Activated CD8-positive, alpha-beta memory T cell treated with anti-CD3 and anti-CD28 coated beads, Interleukin-2, amount 50 U/mL, for 1 hour (primary cell): ENCODE data around the gene TRPV5.

Source experiments
- DNase-seq: peaks from one replicate; pipeline ENCODE4 v3.0.0-alpha.2; 2020; ENCODE audit errors: extremely low read depth

Gene TRPV5

DNA sequence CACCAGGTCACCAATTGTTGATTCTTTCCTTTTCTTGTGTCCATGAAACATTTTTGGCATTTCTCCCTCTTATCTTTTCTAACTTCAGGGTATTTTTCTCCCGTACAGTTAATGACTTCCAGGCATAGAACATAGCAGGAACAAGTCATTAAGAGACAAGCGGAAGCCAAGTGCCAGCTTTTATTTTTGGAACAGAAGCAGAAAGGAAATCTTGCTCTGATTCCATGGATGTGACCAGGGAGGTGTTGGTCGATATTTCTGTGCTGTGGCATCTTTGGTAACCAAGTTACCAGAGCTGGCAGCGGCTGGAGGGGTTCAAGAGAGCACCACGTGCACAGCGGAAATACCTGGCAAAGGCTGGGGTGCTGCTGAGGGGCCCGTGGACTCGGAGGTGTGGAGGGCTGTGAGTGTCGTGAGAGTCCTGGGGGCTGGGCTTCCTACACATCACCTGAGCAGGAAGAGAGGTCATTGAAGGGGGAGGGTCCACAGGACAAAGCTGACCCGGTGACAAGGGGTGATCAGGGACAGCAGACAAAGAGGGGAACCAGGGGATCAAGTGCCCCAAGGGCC, 7.5 kb upstream of the TRPV5 start:
- no peak for DNase-seq

DNA sequence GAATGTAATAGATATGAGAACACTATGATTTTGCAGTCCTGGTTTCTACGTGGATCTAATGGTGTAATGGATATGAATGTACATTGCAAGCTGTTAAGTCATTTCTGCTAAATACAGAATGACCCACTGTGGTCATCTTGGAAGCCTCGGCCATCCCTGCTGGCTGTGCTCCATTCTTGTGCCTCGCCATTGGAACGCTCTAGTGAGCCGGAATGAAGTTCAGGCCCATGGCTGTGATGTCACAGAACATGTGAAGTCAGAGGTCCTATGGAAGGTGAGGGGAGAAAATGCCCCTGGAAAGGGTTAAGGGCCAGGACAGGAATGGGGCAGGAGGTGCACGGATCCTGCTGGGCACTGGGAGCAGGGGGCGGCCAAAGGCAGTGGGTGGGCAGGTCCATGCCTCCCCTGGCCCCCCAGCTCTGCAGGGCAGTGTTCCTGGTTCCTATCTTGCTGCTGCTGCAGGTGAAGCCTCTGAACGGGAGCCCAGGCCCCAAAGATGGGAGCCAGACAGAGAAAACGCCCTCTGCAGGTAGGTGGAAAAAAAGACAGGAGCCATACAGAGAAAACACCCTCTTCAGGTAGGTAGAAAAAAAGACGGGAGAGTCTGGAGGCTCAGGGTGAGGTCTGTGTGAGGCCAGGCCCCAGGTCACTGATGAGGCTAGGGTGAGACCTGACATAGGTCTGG, 5.8 kb upstream of the TRPV5 start, which contains the start of gene LLCFC1:
Gene LLCFC1 (plus strand): TSS at position 259 of the 685 bp plus-strand sequence. CDS start 138 bp downstream, at position 397.
- DNase-seq, result no peak

DNA sequence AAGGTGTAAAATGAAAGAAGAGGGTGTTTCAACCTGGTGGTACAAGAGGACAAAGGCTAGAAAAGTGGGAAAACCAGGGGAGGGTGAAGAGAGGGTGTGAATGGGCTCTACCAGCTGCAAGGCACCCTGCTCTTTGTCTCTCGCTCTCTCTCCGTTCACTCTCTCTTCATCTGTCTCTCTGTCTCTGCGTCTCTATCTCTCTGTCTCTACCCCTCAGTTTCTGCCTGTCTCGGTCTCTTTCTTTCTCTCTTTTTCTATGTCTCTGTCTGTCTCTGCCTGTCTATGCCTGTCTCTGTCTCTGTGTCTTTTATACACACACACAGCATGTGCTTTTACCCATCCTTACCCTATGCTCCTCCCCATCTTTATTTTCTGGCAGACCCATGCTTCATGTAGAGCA, 5.1 kb upstream of the TRPV5 start:
- no peak for DNase-seq

DNA sequence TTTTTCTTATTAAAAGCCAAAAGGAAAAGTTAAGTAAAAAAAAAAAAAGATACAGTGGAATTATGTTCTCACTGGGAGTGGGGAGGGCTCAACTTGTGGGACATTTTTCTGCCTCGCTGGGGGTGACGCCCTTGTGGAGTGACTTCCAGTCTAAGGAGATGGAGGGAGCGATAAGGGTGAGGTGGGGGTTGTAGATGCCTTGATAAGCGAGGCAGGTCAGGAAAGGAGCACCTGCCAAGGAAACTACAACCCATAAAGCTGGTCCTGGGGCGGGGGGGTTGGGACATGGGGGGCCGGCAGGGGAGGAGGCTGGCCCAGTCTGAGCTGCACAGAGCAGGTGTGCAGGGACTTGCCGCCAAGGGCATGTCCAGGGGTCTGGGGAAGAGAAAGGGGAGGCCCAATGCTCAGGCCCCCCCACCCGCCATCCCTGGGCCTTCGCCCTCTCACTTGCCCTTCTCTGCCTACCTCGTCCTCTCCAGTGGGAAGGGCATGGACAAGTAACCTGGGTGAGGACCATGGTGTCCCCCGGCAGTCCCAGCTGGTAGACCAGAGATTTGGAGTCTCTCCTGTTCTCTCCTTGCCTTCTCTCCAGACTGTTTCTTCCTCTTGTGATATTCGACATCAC, 2.5 kb upstream of the TRPV5 start:
- DNase-seq, result no peak

DNA sequence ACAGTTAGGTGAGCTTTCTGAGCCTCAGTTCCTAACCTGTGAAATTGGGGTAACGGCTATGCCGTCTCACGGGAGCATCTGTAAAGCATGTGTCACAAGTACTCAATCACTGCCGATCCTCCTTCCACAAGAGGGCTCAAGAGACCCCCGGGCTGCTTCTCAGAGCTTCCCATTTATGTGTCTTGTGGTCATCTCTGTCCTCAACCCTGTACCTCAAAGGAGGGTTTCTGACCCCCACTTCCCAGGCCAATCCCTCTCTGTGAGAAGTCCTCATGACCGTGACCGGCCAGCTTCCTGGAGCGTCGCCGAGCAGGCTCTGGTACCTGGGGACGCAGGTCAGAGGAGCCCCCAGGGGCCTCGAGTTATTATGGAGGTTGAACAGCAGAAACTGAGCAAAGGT, 510 bp upstream of the TRPV5 start:
- no peak for DNase-seq

DNA sequence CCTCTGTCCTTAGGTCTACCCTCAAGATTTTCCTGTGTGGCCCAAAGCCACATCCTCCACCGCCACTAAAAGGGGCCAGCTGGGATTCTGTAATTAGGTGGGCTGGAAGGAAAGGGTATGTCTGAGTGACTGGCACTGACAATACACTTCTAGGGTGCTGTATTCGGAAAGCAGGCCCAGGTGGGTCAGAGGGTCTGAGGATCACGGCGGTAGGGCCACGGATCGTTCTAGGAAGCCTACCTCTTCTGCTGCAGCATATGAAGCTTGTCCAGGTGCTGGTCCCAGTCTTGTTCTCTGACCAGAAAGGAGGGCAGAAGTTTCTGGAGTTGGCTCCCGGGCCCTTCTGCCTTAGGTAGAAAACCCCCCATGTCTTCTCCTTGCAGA, 462 bp downstream of the TRPV5 start:
- DNase-seq, result no peak

DNA sequence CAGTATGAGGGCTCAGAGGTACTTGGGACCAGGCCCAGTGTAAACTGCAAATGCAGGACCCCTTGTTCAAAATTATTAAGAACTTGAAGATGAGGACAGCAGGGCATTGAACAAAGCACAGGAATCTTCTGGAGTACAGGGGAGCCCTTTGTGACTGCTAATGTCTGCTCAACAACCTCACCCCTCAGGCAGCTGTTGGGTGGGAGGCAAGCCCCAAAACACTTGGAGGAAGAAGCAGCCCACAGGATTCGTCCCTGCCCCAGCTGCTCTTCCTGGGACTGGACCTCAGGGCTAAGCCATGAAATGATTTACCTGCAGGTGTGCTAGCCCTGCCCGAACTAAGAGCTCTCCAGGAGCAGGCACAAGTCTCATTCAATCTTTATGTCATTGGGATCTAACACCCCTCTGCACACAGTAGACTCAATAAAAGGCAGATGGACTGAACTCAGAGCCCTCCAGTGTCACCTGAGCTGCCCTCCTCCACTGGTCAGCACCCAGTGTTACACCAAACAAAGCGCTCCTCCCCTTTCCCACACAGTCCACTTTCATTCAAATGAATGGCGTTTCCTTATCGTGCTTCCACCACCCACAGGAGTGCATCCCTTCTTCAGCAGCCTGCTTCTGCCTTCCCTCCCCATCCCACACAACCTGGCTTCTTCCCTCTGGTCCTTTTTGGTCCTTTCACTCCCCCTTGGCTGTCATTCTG, 1.0 kb downstream of the TRPV5 start:
- DNase-seq, result no peak

DNA sequence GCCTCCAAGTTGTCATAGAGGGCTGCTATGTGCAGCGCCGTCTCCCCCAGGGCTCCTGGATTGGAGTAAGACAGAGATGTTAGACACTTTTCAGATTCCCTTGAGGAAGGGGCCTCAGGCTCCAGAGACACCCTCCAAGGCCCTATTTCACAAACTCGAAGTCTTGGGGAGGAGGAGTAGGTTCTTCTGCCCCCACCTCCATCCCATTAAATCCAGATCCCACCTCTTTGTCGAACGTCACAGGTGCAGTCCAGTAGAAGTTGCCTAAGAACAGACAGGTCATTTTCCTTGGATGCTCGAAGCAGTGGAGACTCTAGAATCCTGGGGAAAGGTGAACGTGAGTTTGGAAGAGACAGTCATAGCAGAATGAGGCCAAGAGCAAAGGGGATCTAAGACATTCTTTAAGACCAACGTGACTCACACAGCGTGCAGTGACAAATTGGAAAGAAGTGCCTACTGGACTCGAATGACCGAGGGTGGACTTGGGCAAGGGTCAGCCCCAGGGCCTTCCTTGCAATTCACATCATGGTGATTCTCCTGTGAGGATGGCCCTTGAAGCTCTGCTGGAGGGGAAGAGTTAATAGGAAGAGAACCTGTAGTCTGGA, 3.3 kb downstream of the TRPV5 start:
- no peak for DNase-seq

DNA sequence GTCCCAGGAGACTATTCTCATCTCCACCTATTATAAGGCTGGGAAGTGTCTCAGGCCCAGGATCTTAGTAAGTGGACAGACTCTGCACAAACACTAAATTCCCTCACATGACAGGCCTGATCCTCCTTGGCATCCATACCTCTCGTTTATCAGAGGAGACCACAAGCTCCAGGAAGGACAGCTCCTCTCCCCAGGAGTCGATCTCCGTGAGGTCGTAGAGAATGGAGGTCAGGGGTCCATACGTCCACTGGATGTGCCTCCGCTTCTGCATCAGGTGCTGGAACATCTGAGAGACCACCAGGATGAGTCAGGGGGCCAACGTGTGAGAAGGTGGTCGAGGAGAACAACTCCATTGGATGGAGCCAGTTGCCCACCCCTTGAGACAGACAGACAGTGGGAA, 5.6 kb downstream of the TRPV5 start:
- DNase-seq, result no peak

DNA sequence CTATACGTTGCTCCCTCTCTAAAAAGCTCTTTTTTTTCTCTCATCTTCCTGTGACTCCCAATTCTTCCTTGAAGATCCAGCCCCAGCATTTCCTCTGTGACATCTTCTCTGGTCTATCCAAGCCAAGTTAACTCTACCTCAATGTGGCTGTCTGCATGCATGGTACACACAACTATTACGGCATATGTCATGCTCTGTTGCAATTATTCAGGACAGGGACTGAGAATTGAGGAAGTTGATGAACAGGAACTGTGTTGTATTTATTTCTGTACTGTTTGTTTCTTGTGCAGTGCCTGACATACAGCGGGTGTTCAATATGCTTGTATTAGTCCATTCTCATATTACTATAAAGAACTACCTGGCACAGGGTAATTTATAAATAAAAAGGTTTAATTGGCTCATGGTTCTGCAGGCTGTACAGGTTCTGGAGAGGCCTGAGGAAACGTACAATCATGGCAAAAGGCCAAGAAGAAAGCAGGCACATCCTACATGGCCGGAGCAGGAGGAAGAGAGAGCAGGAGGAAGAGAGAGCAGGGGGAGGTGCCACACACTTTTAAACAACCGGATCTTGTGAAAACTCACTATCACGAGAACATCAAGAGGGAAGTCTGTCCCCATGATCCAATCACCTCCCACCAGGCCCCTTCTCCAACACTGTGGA, 6.3 kb downstream of the TRPV5 start:
- DNase-seq, result no peak

DNA sequence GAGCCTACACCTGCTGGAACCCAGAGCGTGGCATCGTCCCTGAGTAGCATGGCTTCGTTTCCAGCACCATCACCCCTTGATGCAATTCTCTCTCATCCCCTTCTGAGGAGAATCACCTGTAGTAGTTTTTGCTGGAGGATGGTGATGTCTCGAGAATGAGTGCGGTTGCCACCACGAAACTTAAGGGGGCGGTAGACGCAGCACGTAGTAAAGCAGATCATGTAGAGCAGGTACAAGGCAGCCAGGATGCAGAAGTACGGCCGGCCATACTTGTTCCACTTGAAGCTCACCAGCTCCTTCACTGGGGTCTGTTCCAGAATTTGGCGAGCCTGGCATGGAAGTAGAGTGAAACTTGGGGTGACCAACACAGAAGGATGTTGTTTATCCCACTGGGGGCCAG, 8.1 kb downstream of the TRPV5 start:
- no peak for DNase-seq

DNA sequence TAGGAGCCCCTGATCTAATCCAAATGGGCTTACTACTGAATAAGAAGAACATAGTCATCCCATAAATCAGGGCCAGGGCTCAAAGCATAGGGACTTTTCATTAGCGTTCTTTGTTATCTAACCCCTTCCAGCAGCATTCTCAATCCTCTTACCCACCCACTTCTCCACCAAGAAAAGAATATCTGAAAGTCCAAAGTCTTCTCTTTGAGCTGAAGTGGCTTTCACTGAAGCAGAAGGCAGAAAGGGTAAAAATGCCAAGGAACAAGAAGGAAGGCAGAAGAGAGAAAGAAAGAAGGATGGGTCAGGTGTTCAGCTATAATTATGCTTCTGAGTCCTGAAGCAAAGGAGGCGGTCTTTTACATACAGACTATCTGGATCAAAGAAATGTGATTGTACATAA, 10.2 kb downstream of the TRPV5 start:
- no peak for DNase-seq

DNA sequence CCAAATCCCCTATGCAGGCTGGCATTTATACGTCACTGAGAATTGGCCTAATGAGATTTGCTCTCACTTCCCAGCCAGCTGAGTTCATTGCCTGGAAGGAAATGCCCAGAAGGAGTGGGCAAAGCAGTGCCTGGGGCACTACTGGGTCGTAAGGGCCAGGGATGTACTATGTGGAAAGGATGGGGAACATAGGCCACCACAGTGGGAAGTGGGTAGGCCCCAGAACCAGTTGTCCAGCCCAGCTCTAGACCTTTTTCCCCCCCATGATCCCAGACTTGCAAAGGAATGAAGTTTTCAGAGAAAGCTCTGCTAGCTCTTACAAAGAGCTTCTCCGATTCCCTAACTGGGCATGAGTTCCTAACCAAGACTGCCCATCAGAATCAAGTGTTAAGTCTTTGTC, 13.9 kb downstream of the TRPV5 start:
- no peak for DNase-seq

DNA sequence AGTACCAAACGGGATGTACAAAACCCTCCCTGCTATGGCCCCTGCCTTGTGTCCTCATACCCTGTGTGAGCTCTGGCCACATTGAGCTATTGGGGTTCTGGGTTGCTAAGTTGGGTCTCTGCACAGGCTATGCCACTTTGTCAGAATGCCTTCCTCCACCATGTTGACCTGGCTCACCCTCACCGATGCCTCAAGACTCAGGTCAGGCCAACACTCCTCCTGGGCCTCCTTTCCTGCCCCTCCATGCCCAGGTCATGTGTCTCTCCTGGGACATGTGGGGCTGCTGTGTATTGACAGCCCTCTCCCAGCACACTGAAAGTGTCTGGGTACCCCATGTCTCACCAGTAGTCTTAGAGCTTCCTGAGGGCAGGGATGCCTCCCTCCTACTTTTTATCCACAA, 14.6 kb downstream of the TRPV5 start:
- DNase-seq, result no peak

DNA sequence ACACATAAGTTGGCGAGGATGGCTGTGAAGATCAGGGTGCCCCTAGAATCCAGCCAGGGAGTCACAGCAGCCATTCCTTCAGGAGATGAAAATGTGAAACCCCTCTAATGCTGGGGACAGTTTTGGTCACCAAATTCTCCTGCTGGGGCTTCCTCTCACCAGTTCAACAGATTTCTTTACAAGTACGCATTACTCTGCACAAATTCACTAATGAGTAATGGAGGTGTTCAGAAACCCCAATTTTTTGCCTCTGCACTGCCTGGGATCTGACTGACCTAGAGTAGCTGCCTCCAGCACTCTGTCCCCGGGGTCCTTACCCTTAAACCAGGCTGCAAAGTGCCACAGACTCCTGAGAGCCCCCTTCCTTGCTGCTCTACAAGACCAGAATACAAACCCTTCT, 16.1 kb downstream of the TRPV5 start:
- DNase-seq, result no peak

DNA sequence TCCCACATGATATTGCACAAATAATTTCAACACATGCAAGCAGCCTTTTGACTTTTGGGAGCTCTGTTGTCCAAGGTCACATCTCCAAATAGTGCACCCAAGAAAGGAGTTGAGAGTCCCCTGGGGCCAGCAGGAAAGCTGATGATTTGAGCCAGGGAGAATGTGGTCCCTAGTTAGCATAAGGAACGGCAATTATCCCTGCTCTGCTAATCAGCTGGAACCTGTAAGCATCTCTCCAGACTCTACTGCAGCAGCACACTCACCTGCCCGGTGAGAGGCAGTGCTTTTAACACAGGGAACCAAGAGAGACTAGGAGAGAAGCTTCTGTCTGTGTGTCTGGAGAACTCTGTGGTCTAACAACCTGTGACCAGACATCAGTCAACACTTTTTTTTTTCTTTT, 17.0 kb downstream of the TRPV5 start:
- no peak for DNase-seq

DNA sequence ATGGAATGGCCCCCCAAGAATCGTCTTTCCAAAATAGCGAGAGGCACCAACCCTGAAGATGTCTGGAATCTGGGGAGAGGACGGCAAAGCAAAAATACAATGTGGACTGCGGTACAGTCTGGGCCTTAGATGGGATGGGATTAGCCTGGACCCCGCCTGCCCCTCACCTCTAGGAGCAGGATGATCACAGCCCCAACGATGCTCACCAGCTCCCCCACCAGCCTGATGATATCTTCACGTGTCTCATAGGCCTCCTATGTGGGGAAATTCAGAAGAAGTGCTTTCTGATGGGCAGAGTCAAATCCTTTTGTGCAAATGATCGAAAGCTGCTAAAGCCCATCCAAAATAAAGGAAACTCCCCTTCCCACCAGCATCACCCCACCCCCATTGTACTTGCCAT, 18.2 kb downstream of the TRPV5 start:
- DNase-seq, result no peak

DNA sequence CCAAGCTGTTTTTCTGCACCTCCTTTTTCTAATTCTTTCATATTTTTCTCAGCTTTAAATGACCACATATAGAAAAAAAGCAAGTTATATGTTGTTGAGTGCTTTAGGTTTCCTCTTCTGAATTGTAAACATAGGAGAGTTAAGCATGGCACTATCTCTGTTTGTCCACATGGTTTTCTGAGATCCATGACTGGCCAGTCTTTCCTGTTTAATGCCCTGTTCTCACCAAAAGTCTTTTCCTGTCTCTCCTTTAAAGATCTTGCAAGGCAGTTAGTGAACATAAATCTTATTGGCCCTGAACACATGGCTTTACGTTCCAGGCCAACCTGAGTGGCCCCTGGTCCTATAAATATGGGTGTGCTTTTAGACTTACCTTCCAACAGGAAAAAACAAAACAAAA, 19.4 kb downstream of the TRPV5 start:
- DNase-seq, result no peak

DNA sequence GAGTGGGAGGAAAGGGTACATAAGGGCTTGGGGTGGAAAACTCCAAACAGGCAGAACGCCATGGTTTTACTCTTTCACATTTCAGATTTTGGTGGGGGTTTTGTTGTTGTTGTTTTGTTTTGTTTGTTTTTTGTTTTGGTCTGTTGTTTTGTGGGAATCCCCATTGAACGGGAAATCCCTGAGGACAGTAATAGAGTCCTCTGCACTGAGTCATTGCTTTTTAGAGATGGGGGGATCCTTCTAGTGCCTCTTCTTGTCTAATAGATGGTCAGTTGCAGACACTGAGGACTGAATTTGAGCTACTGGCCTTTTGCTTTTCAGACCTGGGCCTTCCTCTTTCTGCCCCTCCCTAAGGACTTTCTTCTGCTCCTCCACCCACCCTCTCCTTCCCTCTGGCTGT, 20.0 kb downstream of the TRPV5 start:
- DNase-seq, result no peak

DNA sequence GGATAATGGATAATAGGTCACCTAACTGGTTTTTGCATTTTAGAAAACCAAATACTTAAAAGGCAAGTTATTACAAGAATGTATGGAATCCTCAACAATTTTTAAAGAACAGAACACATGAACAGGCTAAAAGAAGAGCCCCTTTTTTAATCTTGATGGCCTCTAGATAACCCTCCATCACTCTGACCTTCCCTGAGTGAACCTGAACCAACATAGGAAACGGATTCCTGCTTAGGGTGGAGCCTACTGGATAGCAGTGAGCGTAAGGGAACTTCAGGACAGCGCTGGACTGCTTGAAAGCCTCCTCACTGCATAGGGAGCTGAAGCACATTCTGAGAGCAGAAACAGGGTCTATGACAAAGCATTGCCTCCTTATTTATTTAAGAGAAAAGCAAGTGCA, 20.5 kb downstream of the TRPV5 start:
- DNase-seq, result no peak

DNA sequence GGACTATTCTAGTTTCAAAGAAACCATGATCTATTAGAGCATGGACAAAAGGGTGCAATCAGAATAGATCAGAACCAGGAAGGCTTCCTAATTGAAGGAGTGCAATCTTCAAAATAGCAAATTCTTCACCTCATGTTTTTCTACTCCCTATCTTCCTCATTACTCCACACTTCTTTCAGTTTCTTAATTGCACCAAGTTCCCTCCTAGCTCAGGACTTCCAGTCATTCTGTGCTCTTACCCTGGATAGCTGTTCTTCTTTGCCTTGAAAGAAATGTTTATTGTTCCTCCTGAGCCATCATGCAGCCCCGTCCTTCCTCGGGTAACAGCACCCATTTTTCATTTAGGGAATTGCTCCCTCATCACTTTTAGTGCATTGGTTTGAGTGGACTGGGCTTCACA, 23.1 kb downstream of the TRPV5 start:
- DNase-seq, result no peak

DNA sequence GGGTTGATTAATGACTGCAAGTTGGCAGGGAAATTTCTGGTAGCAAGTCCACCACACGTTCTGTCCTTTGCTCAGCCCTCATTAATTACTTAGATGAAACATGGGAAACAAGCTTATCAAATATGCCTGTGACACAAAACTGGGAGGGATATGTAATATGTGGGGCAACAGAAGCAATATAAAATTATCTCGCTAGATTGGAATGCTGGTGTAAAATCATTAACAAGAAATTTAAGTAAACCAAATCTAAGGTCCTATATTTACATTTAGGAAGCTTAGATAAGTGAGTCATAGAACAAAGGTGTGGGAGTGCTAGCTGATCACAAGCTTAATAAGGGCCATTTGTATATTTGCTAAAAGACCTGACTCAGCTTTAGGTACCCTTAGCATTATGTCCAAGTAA, 23.5 kb downstream of the TRPV5 start:
- DNase-seq, result no peak
